H9 (cell line): Measurements from ENCODE around the gene ADAM17. TPM values are rescaled to one million over a fixed set of nuclear protein-coding genes. Genes with fewer than 3 reads are reported as not detected.
"Not testable (repeated sequence)": the region's sequence is repeated elsewhere in the genome, so short reads cannot be mapped to it uniquely, and the experiment has no call there.

Experiments used
- DNase-seq: peaks from one replicate; pipeline ENCODE4 v3.0.0-alpha.2; 2017
- H2AFZ ChIP-seq: one replicate; pipeline ENCODE4 v1.6.1; 2013; ENCODE audit warnings: mild to moderate bottlenecking, low read length, control low read depth, moderate library complexity
- H2AK5ac ChIP-seq: 2 replicates; pipeline ENCODE4 v1.6.1; 2013; ENCODE audit warnings: low read length, control low read depth, mixed read lengths; ENCODE audit not compliant: insufficient read length
- H2BK120ac ChIP-seq: one replicate; pipeline ENCODE4 v1.6.1; 2013; ENCODE audit warnings: low read depth, mild to moderate bottlenecking, low read length, control low read depth, inconsistent platforms; ENCODE audit not compliant: poor library complexity, severe bottlenecking
- H2BK12ac ChIP-seq: 2 replicates; pipeline ENCODE4 v1.6.1; 2013; ENCODE audit warnings: low read length, control low read depth, mixed read lengths, low read depth; ENCODE audit not compliant: insufficient read length
- H2BK15ac ChIP-seq: 2 replicates; pipeline ENCODE4 v1.6.1; 2013; ENCODE audit warnings: low read depth, low read length, control low read depth
- H2BK20ac ChIP-seq: one replicate; pipeline ENCODE4 v1.6.1; 2013; ENCODE audit warnings: low read depth, mild to moderate bottlenecking, low read length, control low read depth, inconsistent platforms; ENCODE audit not compliant: poor library complexity, severe bottlenecking
- H2BK5ac ChIP-seq: 2 replicates; pipeline ENCODE4 v1.6.1; 2013; ENCODE audit warnings: low read length, control low read depth, mixed read lengths; ENCODE audit not compliant: insufficient read length
- H3K14ac ChIP-seq: 2 replicates; pipeline ENCODE4 v1.6.1; 2013; ENCODE audit warnings: low read length, control low read depth; ENCODE audit not compliant: insufficient read depth
- H3K18ac ChIP-seq: 2 replicates; pipeline ENCODE4 v1.6.1; 2013; ENCODE audit warnings: low read depth, mild to moderate bottlenecking, mixed read lengths, low read length, control low read depth; ENCODE audit not compliant: insufficient read length
- H3K23ac ChIP-seq: 2 replicates; pipeline ENCODE4 v1.6.1; 2013; ENCODE audit warnings: low read length, control low read depth, mixed read lengths, low read depth; ENCODE audit not compliant: insufficient read length
- H3K23me2 ChIP-seq: 2 replicates; pipeline ENCODE4 v1.6.1; 2013; ENCODE audit warnings: low read depth, mild to moderate bottlenecking, mixed read lengths, low read length, control low read depth; ENCODE audit not compliant: insufficient read length, poor library complexity, severe bottlenecking
- H3K27ac ChIP-seq: 2 replicates; pipeline ENCODE4 v1.5.1; 2013; ENCODE audit warnings: low read length, control low read depth, mixed read lengths, low read depth; ENCODE audit not compliant: insufficient read length
- H3K27me3 ChIP-seq: 2 replicates; pipeline ENCODE4 v1.6.1; 2013; ENCODE audit warnings: low read length, control low read depth, inconsistent platforms; ENCODE audit not compliant: insufficient read depth
- H3K4ac ChIP-seq: 2 replicates; pipeline ENCODE4 v1.6.1; 2013; ENCODE audit warnings: low read depth, mild to moderate bottlenecking, control low read depth, inconsistent platforms, low read length, moderate library complexity
- H3K4me1 ChIP-seq: 2 replicates; pipeline ENCODE4 v1.6.1; 2013; ENCODE audit warnings: low read length, control low read depth, inconsistent platforms; ENCODE audit not compliant: insufficient read depth
- H3K4me2 ChIP-seq: 2 replicates; pipeline ENCODE4 v1.6.1; 2013; ENCODE audit warnings: low read length, control low read depth, mixed read lengths; ENCODE audit not compliant: insufficient read length, insufficient read depth
- H3K56ac ChIP-seq: 2 replicates; pipeline ENCODE4 v1.6.1; 2013; ENCODE audit warnings: low read depth, mild to moderate bottlenecking, mixed read lengths, low read length, control low read depth; ENCODE audit not compliant: insufficient read length
- H3K79me1 ChIP-seq: 2 replicates; pipeline ENCODE4 v1.6.1; 2013; ENCODE audit warnings: low read depth, mild to moderate bottlenecking, moderate library complexity, low read length, control low read depth, inconsistent platforms; ENCODE audit not compliant: insufficient read depth, poor library complexity, severe bottlenecking
- H3K79me2 ChIP-seq: 2 replicates; pipeline ENCODE4 v1.6.1; 2013; ENCODE audit warnings: low read length, control low read depth, inconsistent platforms; ENCODE audit not compliant: insufficient read depth
- H3K9ac ChIP-seq: 2 replicates; pipeline ENCODE4 v1.6.1; 2013; ENCODE audit warnings: low read length, control low read depth, mixed read lengths; ENCODE audit not compliant: insufficient read length; ENCODE audit errors: extremely low read depth
- H3K9me3 ChIP-seq: one replicate; pipeline ENCODE4 v1.6.1; 2013; ENCODE audit warnings: low read depth, low read length, inconsistent platforms; ENCODE audit not compliant: control insufficient read depth
- H3T11ph ChIP-seq: one replicate; pipeline ENCODE4 v1.6.1; 2013; ENCODE audit warnings: mild to moderate bottlenecking, low read length, control low read depth, inconsistent platforms
- H4K20me1 ChIP-seq: one replicate; pipeline ENCODE4 v1.6.1; 2013; ENCODE audit not compliant: control insufficient read depth, insufficient read length, insufficient read depth
- H4K5ac ChIP-seq: 2 replicates; pipeline ENCODE4 v1.6.1; 2013; ENCODE audit warnings: low read depth, mild to moderate bottlenecking, mixed read lengths, low read length, control low read depth; ENCODE audit not compliant: insufficient read length
- H4K8ac ChIP-seq: replicated peaks from 2 replicates; pipeline ENCODE4 v1.6.1; 2013; ENCODE audit warnings: low read length, control low read depth, mixed read lengths, low read depth; ENCODE audit not compliant: insufficient read length
- H4K91ac ChIP-seq: 2 replicates; pipeline ENCODE4 v1.6.1; 2013; ENCODE audit warnings: low read depth, mild to moderate bottlenecking, moderate library complexity, mixed read lengths, low read length, control low read depth; ENCODE audit not compliant: insufficient read length
- H3K27ac Mint-ChIP-seq, 3 experiments: 2 replicates in 2 of 3; 3 replicates in 1 of 3; pipeline ENCODE4 v1.8.0; 2020 to 2021; ENCODE audit warnings: mixed read lengths in 3 of 3, mild to moderate bottlenecking in 1 of 3, moderate library complexity in 1 of 3
- H3K27me3 Mint-ChIP-seq: 2 replicates; pipeline ENCODE4 v1.8.0; 2021; ENCODE audit warnings: low read depth, mild to moderate bottlenecking, moderate library complexity, mixed read lengths
- H3K36me3 Mint-ChIP-seq, 3 experiments: 2 replicates in 2 of 3; 3 replicates in 1 of 3; pipeline ENCODE4 v1.8.0; 2020 to 2021; ENCODE audit warnings: low read depth in 3 of 3, mixed read lengths in 3 of 3; ENCODE audit not compliant: insufficient read depth in 1 of 3
- H3K4me1 Mint-ChIP-seq, 2 experiments: 2 replicates each; pipeline ENCODE4 v1.8.0; 2020; ENCODE audit warnings: mixed read lengths in 2 of 2
- H3K4me3 Mint-ChIP-seq, 2 experiments: 2 replicates in 1 of 2; 3 replicates in 1 of 2; pipeline ENCODE4 v1.8.0; 2020 to 2021; ENCODE audit warnings: mild to moderate bottlenecking in 2 of 2, mixed read lengths in 2 of 2, moderate library complexity in 1 of 2
- H3K9me3 Mint-ChIP-seq, 2 experiments: 2 replicates in 1 of 2; 3 replicates in 1 of 2; pipeline ENCODE4 v1.8.0; 2020; ENCODE audit warnings: mild to moderate bottlenecking in 2 of 2, mixed read lengths in 2 of 2, moderate library complexity in 1 of 2
- WGBS: extraction: QIAGEN DNeasy Blood & Tissue Kit; methylation state at CpG from one replicate; pipeline ENCODE4 v1.1.7; 2013; ENCODE audit warnings: missing lambda C conversion rate, low lambda C conversion rate, mixed read lengths; ENCODE audit not compliant: insufficient read length; ENCODE audit errors: extremely low coverage; 5-methylcytosine and 5-hydroxymethylcytosine counted together
- total RNA-seq: library from RNA; stranded (reverse); gene quantifications from 2 replicates; pipeline ENCODE4 v1.2.1, GENCODE V29; 2021
- TF ChIP-seq, protein P1 (sequence below): fragments of 200-600 bp; sonication (generic); conservative IDR thresholded peaks from 3 replicates; pipeline ENCODE4 v1.8.0; 2021; ENCODE audit warnings: antibody characterized with exemption, mild to moderate bottlenecking

ADAM17 gene
- total RNA-seq, 1 experiment from 2014 or later, result 26.3 TPM

DNA sequence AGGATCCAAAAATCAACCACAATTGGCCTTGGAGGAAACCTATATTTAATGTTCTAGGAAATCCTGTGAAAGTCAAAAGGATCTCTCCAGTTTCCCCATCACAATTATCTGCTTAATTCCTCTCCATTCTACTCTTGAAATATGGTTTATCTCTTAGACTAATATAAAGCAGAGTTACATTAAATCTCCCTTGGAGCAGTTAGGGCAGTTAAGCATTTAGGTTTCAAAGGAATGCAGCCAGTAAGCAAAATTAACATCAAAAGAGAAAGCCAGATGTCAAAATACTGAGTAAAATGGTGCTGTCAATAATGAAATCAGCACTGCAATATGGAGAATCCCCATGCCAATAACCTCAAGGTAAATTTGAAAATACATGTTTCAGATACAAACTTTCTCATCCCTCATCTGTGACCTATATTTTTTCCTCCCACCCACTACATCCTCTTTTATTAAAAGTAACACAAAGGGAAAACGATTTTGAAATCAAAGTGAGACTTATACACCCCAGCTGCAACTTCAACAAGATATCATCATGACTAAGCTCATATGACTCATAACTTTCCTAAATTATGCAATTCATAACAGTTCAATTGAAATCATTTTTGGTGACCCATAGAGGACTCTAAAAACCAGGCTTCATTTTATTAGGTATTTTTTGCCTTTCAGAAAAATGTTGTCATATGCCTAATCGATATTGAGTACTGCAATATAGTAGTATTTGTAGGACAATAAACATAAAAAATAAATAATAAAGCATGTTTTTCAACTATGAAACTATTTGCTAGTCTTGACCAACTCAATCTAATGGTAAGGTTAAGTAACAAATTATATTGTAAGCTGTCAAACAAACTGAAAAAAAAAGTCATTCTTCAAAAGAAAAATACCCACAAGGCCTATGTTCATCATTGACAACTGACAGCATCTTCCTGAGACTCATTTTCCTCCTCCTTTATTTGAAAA is 3.1 kb downstream of the ADAM17 start:
- H3K18ac ChIP-seq, result no peak overlapping the region
- Mint-ChIP-seq H3K27ac (no peak overlapping the region), H3K4me3 (peak overlapping the region in 1 of 2 experiments; percentile 39; a peak in 1 of 5 replicates), H3K9me3 (no peaks in the 10 kb centered on the region), H3K36me3 (peaks cover under 1 to 3% (median 1%) of the 10 kb centered on the region in 3 experiments; a peak in 4 of 7 replicates), H3K4me1 (peaks cover 37 to 47% of the 10 kb centered on the region in 2 experiments), H3K27me3 (no peaks in the 10 kb centered on the region)
- no peak overlapping the region for H2AFZ ChIP-seq
- H3K27me3 ChIP-seq, result no peaks in the 10 kb centered on the region
- no peak overlapping the region for H4K91ac ChIP-seq
- H3K4me1 ChIP-seq, result peaks cover 1% of the 10 kb centered on the region; the same call in 1 of the 2 replicates
- H3T11ph ChIP-seq, result no peak overlapping the region
- no peak overlapping the region for H2BK12ac ChIP-seq
- H2AK5ac ChIP-seq, result no peak overlapping the region
- peaks cover 12% of the 10 kb centered on the region for H3K79me1 ChIP-seq
- no peak overlapping the region for H3K14ac ChIP-seq
- no peak overlapping the region for H3K56ac ChIP-seq
- no peak overlapping the region for H3K4ac ChIP-seq
- no peak overlapping the region for H3K23ac ChIP-seq
- H3K9ac ChIP-seq, result no peak overlapping the region
- TF ChIP-seq, protein P1, sequence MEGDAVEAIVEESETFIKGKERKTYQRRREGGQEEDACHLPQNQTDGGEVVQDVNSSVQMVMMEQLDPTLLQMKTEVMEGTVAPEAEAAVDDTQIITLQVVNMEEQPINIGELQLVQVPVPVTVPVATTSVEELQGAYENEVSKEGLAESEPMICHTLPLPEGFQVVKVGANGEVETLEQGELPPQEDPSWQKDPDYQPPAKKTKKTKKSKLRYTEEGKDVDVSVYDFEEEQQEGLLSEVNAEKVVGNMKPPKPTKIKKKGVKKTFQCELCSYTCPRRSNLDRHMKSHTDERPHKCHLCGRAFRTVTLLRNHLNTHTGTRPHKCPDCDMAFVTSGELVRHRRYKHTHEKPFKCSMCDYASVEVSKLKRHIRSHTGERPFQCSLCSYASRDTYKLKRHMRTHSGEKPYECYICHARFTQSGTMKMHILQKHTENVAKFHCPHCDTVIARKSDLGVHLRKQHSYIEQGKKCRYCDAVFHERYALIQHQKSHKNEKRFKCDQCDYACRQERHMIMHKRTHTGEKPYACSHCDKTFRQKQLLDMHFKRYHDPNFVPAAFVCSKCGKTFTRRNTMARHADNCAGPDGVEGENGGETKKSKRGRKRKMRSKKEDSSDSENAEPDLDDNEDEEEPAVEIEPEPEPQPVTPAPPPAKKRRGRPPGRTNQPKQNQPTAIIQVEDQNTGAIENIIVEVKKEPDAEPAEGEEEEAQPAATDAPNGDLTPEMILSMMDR, result no peak
- H2BK15ac ChIP-seq, result no peak overlapping the region
- H2BK20ac ChIP-seq, result no peak overlapping the region
- no peak for DNase-seq
- H3K9me3 ChIP-seq, result no peaks in the 10 kb centered on the region
- no peaks in the 10 kb centered on the region for H4K20me1 ChIP-seq
- whole genome bisulfite sequencing, result no CpG with 5 or more reads among the region's 2 CpGs
- H2BK5ac ChIP-seq, result no peak overlapping the region
- H3K23me2 ChIP-seq, result peaks cover 6% of the 10 kb centered on the region
- H3K27ac ChIP-seq, result no peak overlapping the region
- H3K79me2 ChIP-seq, result peaks cover 5% of the 10 kb centered on the region; the same call in 1 of the 2 replicates
- H3K4me2 ChIP-seq, result no peak overlapping the region
- H4K5ac ChIP-seq, result no peak overlapping the region
- H2BK120ac ChIP-seq, result no peak overlapping the region
- no peak overlapping the region for H4K8ac ChIP-seq

DNA sequence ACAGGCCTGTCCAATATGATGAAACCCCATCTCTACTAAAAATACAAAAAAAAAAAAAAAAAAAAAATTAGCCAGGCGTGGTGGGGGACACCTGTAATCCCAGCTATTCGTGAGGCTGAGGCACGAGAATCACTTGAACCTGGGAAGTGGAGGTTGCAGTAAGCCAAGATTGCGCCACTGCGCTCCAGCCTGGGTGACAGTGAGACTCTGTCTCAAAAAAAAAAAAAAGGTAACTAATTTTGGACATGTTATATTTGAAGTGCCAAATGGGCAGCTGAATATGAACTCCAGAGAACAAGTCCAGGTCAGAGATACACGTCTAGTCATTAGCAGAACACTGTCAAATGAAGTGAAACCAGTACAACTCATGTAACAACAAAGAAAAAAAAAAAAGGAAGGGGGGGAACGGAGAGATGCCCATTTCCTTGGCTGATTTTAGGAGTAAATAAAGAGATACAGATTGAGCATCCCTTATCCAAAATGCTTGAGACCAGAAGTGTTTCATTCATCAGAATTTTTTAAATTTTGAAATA is 4.7 kb downstream of the ADAM17 start:
- not testable (repeated sequence) for H2BK20ac ChIP-seq, H3K14ac ChIP-seq, H3K4ac ChIP-seq, H2AFZ ChIP-seq, H3K9me3 ChIP-seq, H2BK12ac ChIP-seq, H2BK5ac ChIP-seq, H3K4me3 Mint-ChIP-seq, H3K4me1 ChIP-seq, H4K8ac ChIP-seq, H3K9me3 Mint-ChIP-seq, H3K23ac ChIP-seq, H3K9ac ChIP-seq, H3K27me3 ChIP-seq, DNase-seq, H2AK5ac ChIP-seq, H3K36me3 Mint-ChIP-seq, H2BK120ac ChIP-seq, H3T11ph ChIP-seq, H4K91ac ChIP-seq, H3K4me2 ChIP-seq, H2BK15ac ChIP-seq, H4K5ac ChIP-seq, H3K27me3 Mint-ChIP-seq, H3K23me2 ChIP-seq, H4K20me1 ChIP-seq, H3K18ac ChIP-seq, H3K79me2 ChIP-seq, H3K27ac Mint-ChIP-seq, H3K27ac ChIP-seq, H3K56ac ChIP-seq
- H3K79me1 ChIP-seq, result peaks cover 12% of the 10 kb centered on the region
- H3K4me1 Mint-ChIP-seq, result peaks cover 41 to 46% of the 10 kb centered on the region in 2 experiments
- WGBS, result no CpG with 5 or more reads among the region's 7 CpGs
